Measurements from ENCODE around the gene NUBPL.
A peak's percentile ranks its signal among the peaks of the same experiment; 100 is the strongest.

The NUBPL gene

DNA sequence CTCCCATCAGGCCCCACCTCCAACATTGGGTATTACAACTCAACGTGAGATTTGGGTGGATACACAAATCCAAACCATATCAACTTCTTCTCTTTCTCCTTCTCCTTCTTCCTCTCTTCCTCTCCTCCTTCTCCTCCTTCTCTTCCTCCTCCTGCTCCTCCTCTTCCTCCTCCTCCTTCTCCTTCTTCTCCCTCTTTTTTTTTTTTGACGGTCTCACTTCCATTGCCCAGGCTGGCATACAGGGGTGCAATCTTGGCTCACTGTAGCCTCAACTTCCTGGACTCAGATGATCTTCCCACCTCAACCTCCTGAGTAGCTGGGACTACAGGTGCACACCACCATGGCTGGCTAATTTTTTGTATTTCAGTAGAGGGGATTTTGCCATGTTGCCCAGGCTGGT lies 11.4 kb upstream of the NUBPL start:
- no peaks in the 10 kb centered on the region for H3K4me1 ChIP-seq
- intact Hi-C loops (cut with DNase I; ENCODE audit: low total_unique reads) = no loop called here
- no peak for DNase-seq
- H3K27me3 ChIP-seq = no peaks in the 10 kb centered on the region
- no peaks in the 10 kb centered on the region for H3K9me3 ChIP-seq
- H3K4me3 ChIP-seq = no peak overlapping the region
- TF ChIP-seq, protein P1, sequence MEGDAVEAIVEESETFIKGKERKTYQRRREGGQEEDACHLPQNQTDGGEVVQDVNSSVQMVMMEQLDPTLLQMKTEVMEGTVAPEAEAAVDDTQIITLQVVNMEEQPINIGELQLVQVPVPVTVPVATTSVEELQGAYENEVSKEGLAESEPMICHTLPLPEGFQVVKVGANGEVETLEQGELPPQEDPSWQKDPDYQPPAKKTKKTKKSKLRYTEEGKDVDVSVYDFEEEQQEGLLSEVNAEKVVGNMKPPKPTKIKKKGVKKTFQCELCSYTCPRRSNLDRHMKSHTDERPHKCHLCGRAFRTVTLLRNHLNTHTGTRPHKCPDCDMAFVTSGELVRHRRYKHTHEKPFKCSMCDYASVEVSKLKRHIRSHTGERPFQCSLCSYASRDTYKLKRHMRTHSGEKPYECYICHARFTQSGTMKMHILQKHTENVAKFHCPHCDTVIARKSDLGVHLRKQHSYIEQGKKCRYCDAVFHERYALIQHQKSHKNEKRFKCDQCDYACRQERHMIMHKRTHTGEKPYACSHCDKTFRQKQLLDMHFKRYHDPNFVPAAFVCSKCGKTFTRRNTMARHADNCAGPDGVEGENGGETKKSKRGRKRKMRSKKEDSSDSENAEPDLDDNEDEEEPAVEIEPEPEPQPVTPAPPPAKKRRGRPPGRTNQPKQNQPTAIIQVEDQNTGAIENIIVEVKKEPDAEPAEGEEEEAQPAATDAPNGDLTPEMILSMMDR (IDR thresholded peaks at IDR 0.05) = no peak
- no peaks in the 10 kb centered on the region for H3K36me3 ChIP-seq
- no peak overlapping the region for H3K27ac ChIP-seq

DNA sequence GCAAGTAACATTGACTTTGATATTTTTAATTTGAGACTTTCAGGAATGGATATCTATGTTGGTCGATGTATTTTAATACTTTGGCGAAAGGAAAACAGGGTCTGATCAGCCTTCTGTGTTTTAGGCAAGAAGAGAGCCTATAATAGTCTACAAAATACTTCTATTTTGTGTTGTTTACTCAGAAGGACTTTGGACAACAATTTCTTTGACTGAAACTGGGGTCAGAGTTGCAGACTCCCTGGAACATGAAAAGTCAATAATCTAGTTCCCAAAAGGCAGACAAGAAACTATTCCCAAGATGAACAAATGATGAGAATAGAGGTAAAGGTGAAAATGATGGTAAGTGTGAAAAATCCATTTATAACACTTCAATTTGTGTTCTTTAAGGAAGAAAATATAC lies 10.6 kb upstream of the NUBPL start:
- TF ChIP-seq, protein P1 (IDR thresholded peaks at IDR 0.05) = no peak
- no peaks in the 10 kb centered on the region for H3K36me3 ChIP-seq
- H3K4me1 ChIP-seq = no peaks in the 10 kb centered on the region
- H3K27me3 ChIP-seq = no peaks in the 10 kb centered on the region
- no peak for DNase-seq
- no peak overlapping the region for H3K27ac ChIP-seq
- no peaks in the 10 kb centered on the region for H3K9me3 ChIP-seq
- no peak overlapping the region for H3K4me3 ChIP-seq
- intact Hi-C loops (cut with DNase I; ENCODE audit: low total_unique reads) = no loop called here

DNA sequence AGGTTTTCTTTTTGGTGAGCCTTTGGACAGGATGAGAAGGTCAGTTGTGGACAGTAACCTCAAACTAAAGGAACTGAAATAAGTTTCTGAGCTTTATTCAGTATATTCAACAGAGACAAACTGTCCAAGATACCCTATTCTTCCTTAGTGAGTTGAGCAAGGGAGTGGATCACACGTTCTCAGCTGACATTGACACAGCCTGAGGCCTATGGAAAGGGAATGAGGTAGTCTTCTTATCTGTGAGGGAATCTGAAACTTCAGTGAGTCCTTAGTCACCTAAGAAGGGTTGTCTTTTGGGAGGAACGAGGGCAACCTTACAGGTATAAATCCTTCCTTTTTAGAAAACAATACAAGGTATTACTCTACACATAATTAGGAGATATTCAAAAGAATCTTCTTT lies 5.0 kb upstream of the NUBPL start:
- H3K4me1 ChIP-seq = peaks cover 0 to 5% (median 0%) of the 10 kb centered on the region in 4 donors
- TF ChIP-seq, protein P1 (IDR thresholded peaks at IDR 0.05) = no peak
- no peaks in the 10 kb centered on the region for H3K9me3 ChIP-seq
- no peak overlapping the region for H3K4me3 ChIP-seq
- no peaks in the 10 kb centered on the region for H3K36me3 ChIP-seq
- H3K27ac ChIP-seq = no peak overlapping the region
- no peaks in the 10 kb centered on the region for H3K27me3 ChIP-seq
- intact Hi-C loops (cut with DNase I; ENCODE audit: low total_unique reads) = no loop called here
- no peak for DNase-seq

DNA sequence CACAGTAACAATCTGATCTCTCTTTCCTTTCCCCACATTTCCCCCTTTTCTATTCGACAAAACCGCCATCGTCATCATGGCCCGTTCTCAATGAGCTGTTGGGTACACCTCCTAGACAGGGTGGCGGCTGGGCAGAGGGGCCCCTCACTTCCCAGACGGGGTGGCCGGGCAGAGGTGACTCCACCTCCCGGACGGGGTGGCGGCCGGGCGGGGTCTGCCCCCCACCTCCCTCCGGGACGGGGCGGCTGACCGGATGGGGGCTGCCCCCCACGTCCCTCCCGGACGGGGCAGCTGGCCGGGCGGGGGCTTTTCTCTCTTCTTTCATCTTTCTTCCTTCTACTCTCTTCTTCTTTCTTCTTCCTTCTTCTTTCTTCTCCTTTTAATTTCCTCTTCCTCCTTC lies 1.3 kb upstream of the NUBPL start:
- Histone ChIP-seq H3K27me3 (no peaks in the 10 kb centered on the region), H3K4me3 (no peak overlapping the region), H3K4me1 (peaks cover 0 to 11% (median 3%) of the 10 kb centered on the region in 4 donors), H3K27ac (no peak overlapping the region), H3K36me3 (no peaks in the 10 kb centered on the region), H3K9me3 (no peaks in the 10 kb centered on the region)
- DNase-seq = peak in 1 of 2 donors; percentile 65
- TF ChIP-seq, protein P1 (IDR thresholded peaks at IDR 0.05) = no peak
- intact Hi-C loops (cut with DNase I; ENCODE audit: low total_unique reads) = no loop called here

DNA sequence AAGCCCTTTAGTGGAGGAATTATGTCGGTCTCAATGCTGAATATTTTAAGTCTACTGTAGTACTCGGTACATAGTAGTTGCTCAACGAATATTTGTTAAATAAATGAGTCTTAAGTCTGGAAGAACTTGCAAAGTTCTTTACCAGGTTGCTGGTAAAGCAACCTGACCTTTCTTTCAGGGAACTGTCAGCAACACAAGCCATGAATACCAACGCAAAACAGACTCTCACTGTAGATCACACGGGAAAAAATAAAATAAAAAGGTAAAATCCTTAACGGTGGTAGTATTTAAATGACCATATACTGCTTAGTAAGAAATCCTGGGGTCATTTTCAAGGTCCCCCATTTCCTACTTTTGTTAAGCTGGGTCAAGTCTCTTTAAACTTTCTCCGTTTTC lies 447 bp upstream of the NUBPL start:
- H3K27ac ChIP-seq = peak overlapping the region; percentile 83 to 88
- no peaks in the 10 kb centered on the region for H3K36me3 ChIP-seq
- DNase-seq = no peak
- H3K9me3 ChIP-seq = no peaks in the 10 kb centered on the region
- no peaks in the 10 kb centered on the region for H3K27me3 ChIP-seq
- H3K4me1 ChIP-seq = peaks cover 0 to 11% (median 3%) of the 10 kb centered on the region in 4 donors
- TF ChIP-seq, protein P1 (IDR thresholded peaks at IDR 0.05) = no peak
- intact Hi-C loops (cut with DNase I; ENCODE audit: low total_unique reads) = no loop called here
- peak overlapping the region; percentile 82 to 84 for H3K4me3 ChIP-seq

DNA sequence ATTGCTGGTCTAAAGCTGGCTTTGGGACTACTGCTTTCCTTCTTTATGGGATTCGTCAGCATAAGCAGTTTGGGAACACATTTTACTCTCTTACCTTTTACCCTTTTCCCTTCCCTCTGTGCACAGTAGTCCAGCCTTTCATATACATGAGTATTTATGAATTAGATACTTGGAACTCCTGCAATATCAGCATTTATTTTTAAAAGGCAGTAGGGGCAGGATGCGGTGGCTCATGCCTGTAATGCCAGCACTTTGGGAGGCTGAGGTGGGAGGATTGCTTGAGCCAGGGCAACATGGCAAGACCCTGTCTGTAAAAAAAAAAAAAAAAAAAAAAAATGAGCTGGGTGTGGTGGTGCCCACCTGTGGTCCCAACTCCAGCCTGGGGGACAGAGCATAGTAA lies 3.0 kb downstream of the NUBPL start:
- no peak overlapping the region for H3K27ac ChIP-seq
- H3K4me3 ChIP-seq = no peak overlapping the region
- no peak for DNase-seq
- H3K36me3 ChIP-seq = no peaks in the 10 kb centered on the region
- no peaks in the 10 kb centered on the region for H3K9me3 ChIP-seq
- intact Hi-C loops (cut with DNase I; ENCODE audit: low total_unique reads) = no loop called here
- TF ChIP-seq, protein P1 (IDR thresholded peaks at IDR 0.05) = no peak
- peaks cover 0 to 29% (median 8%) of the 10 kb centered on the region in 4 donors for H3K4me1 ChIP-seq
- H3K27me3 ChIP-seq = no peaks in the 10 kb centered on the region
